Measurements from ENCODE around the gene TDRKH.

The TDRKH gene

DNA sequence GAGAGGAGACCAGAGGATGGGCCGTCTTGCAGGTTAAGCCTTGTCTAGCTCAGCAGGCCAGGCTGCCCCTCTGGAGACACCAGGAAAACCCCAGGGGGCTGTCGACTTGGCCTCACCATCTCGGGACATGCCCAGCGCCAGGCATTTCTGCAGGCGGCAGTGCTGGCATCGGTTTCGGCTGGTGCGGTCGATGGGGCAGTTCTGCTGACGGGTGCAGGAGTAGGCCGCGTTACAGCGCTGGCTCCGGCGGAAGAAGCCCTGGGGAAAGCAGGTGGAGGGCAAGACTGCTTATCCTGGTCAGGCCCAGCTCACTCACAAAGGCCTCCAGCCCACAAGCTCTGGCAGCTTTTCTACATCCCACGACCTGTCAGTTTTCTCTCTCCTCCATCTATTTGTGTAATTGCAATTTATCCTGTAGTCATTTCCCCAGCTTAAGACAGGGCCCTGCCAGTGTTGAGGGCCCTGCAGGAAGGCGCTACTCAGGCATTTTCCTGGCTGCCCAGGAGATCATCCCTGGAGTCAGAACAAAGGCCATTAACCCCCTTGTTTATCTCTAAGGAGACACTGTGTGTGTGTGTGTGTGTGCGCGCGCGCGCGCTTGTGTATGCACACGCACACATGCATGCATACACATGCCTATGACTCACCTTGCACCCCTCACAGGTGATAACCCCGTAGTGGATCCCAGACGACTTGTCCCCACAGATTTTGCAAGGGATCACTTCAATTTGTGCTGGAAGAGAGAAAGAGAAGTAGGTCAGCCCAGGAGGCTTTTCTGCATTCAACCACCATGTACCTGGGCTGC lies 26.4 kb upstream of the TDRKH start:
- DNase-seq (ENCODE audit: low read depth in 2 of 2) = no peak
- TF ChIP-seq, protein P1, sequence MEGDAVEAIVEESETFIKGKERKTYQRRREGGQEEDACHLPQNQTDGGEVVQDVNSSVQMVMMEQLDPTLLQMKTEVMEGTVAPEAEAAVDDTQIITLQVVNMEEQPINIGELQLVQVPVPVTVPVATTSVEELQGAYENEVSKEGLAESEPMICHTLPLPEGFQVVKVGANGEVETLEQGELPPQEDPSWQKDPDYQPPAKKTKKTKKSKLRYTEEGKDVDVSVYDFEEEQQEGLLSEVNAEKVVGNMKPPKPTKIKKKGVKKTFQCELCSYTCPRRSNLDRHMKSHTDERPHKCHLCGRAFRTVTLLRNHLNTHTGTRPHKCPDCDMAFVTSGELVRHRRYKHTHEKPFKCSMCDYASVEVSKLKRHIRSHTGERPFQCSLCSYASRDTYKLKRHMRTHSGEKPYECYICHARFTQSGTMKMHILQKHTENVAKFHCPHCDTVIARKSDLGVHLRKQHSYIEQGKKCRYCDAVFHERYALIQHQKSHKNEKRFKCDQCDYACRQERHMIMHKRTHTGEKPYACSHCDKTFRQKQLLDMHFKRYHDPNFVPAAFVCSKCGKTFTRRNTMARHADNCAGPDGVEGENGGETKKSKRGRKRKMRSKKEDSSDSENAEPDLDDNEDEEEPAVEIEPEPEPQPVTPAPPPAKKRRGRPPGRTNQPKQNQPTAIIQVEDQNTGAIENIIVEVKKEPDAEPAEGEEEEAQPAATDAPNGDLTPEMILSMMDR (IDR thresholded peaks at IDR 0.05; ENCODE audit: low read depth, low read length) = no peak
- H3K4me3 ChIP-seq (replicated peaks in 1 of 2; ENCODE audit: low read depth in 2 of 2, low read length in 2 of 2) = no peak overlapping the region

DNA sequence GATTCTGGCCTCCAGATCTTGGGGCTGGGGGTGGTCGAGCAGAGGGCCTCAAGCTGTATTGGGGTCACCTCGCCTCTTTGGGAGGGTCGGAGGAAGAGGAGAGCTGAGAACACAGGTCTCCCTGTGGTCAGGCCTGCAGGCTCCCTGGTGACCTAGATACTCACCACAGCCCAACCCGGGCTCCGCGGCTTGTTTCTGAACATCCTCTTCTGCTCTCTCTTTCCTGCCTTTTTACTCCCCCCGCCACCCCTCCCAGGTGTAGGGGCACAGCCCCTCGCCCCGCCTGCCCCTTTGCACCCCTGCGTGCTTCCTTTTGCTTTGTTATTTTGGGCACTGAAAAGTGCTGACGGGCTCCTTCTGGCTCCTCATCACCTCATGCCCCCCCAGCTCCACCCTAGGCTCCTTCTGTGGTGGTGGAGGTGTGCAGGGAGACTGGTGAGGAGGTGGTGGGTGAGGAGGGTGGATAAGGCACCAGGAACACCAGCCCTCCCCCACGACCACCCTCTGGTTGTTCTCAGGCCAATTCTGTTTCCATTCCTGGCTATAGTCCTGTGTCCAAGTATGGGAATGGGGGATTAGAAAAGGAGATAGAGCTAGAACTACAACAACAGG lies 25.5 kb upstream of the TDRKH start:
- no peak overlapping the region for H3K4me3 ChIP-seq (replicated peaks in 1 of 2; ENCODE audit: low read depth in 2 of 2, low read length in 2 of 2)
- TF ChIP-seq, protein P1 (IDR thresholded peaks at IDR 0.05; ENCODE audit: low read depth, low read length) = no peak
- DNase-seq (ENCODE audit: low read depth in 2 of 2) = no peak

DNA sequence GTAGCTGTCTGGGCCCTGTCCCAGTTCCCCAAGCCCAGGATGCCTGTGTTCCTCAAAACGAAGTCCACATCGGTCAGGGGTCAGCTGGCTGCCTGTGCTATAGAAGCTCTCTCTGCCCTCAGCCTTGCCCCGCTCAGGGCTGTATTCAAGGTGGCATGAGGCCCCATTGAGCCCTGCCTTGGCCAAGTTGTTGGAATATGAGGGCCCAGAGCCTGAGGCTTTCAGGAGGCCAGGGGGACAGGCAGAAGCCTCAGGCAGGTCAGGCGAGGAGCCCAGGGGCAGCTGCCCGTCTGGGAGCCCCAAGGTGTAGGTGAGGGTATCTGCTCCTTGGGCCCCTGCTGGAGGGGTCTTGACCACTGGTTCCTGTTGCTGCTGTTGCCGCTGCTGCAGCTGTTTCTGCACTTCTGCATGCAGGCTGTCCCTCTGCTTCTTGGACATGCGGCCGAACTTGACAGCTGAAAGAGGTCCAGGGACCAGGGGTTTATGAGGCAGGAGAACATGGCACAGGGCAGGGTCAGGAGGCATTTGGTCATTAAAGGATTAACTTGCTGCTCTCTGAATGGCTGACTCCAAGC lies 24.8 kb upstream of the TDRKH start:
- TF ChIP-seq, protein P1 (IDR thresholded peaks at IDR 0.05; ENCODE audit: low read depth, low read length) = no peak
- H3K4me3 ChIP-seq (replicated peaks in 1 of 2; ENCODE audit: low read depth in 2 of 2, low read length in 2 of 2) = no peak overlapping the region
- DNase-seq (ENCODE audit: low read depth in 2 of 2) = no peak

DNA sequence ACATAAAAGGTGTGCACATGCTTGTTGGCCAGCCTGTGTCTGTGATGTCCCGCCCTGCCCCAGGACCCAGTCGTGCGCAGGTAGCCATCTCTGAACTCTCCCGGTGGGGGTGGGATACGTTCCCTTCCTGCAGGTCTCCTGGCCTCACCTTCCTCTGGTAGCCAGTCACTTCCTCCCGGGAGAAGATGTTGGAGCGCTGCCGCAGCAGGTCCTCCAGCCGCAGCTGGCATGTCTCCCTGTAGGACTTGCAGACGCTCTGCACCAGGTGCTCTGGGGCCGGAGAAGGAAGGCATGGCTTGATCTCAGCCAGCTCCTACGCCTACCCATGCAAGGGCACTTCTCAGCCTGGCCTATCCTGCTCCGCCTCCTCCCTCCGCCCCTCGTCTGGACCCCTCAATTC lies 24.1 kb upstream of the TDRKH start:
- no peak for DNase-seq (ENCODE audit: low read depth in 2 of 2)
- TF ChIP-seq, protein P1 (IDR thresholded peaks at IDR 0.05; ENCODE audit: low read depth, low read length) = no peak
- H3K4me3 ChIP-seq (replicated peaks in 1 of 2; ENCODE audit: low read depth in 2 of 2, low read length in 2 of 2) = no peak overlapping the region

DNA sequence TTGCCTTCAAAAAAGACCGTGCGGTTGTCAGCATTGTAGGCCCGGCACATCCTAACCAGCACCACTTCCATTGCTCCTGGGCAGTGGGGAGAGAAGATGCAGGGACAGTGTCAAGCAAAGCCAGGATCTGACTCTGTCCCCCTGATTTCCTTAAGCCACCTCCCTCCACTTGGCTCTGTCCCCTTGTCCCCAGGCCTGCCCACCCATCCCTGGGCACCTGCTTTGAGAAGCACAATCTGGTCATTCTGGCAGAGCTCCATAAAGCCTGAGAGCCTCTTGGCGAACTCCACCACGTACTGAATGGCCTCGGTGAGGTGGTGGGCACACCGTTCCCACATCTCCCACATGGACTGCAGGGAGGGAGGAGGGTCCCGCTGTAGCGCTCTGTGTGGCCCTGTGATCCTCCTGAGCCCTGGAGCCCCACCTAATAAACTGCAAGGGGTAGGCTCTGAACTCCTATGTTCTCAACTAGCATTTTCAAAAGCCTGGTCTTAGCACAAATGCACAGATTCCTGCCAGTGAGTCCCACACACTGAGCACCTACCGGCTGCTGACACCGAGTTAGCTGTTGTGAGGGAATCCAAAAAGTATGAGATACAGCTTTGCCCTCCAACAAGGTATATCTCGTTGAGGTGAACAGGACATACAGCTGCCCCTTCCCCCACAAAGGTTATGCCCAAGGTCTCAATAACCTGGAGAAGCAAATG lies 23.1 kb upstream of the TDRKH start:
- no peak overlapping the region for H3K4me3 ChIP-seq (replicated peaks in 1 of 2; ENCODE audit: low read depth in 2 of 2, low read length in 2 of 2)
- DNase-seq (ENCODE audit: low read depth in 2 of 2) = no peak
- TF ChIP-seq, protein P1 (IDR thresholded peaks at IDR 0.05; ENCODE audit: low read depth, low read length) = no peak

DNA sequence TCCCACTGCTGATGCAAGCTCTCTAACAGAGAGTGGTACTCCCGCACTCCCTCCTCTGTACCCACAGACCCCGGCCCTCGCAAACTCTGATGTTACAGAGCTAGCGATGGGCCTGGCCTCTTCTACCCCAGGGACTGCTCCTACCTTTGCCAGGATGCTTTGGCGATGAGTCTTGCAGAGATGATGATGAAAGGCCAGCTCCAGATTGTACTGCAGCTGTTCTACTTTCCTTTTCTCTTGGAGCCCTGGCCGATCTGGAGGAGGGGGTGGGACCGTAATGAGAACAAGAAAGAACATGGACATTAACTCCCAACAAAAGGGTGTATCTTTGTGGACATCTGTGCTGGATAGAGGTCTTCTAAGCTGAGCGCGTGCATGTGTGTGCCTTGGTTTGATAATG lies 20.9 kb upstream of the TDRKH start:
- TF ChIP-seq, protein P1 (IDR thresholded peaks at IDR 0.05; ENCODE audit: low read depth, low read length) = no peak
- no peak overlapping the region for H3K4me3 ChIP-seq (replicated peaks in 1 of 2; ENCODE audit: low read depth in 2 of 2, low read length in 2 of 2)
- peak; percentile 19 to 70 for DNase-seq (ENCODE audit: low read depth in 2 of 2)

All from cardiac fibroblast (primary cell).